Measurements from ENCODE around the gene PHF21B.

PHF21B gene

GRCh38 chr22:44890416-44891292, 119.2 kb downstream of the PHF21B start:
- FAIRE-seq: no peak

DNA sequence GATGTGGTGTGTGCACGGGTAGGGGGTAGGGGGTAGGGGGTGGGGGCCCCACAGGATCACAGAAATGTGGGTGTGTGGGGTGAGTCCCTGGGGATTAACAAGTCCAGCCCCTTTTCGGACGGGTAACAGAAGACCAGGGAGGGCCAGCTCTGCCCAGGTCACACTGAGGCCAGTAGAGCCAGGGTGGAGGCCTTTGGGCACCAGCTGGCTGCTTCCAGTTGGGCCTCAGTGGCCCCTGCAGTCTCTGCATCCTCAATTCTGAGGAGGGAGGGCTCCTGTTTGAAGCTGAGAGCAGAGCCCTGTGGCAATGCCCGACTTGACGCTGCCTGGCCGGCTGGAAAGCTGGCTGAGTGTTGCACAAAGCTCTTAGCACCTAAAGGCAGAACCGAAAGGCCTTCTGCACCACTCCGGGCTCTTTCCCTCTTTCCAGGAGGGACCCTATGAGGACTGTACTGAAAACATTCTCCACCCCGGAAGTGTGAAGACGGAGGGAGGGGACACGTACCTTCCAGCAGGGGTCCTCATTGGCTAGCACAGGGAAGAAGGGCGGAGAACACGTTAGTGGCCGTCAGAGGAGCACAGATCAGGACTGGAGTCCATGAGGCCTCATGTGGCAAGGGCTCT, 120.4 kb downstream of the PHF21B start:
- FAIRE-seq: no peak

DNA sequence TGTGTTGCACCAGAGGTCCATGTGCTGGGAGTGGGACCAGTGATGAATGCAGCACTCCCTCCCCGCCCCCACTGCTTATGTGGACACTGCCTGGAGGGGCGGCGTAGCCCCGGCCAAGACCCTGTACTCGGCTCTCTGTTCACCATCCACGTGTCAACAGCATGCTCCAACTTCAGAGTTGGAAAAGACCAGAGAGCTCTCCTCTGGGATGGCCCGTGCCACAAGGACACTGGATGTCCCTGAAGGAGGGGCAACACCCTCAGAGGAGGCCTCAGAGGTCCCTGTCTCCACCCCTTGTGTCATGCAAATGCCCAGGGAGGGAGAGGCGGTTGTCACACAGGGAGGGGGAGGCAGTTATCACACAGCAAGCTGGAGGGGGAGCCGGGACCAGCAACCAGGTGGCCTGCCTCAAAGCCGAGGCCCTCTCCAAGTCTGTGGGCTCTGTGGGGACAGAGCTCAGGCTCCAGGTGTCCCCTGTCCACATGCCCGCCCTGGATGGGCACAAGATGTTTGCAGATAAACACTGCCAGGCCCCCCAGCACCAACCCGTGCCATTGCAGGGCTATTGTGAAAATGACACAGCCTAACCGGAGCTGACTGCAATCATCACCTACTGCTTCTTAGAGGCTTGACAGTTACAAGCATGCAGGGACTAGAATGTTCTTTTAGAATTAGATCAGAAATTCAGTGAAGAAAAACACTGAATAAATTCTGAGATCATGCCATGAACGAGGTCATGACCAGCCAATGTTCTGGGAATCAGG, 121.1 kb downstream of the PHF21B start:
- no peak for FAIRE-seq

DNA sequence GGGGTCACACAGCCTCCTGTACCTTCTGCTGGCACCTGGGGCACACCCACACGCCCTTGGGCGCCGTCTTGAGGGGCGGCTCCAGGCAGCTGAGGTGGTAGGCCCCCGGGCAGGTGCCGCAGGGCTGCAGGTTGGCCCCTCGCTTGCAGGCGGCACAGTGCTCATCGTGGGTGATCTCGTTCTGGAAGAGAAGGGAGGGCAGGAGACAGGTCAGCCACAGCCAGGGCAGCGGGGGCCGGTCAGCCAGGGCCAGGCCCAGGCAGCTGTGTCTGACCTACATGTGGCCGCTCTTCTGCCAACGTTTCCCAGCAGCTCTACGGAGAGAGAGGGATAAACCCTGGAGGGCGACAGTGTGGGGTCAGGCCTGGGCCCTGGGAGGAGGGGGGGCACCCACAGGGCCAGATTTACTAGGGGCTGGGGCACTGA, 121.9 kb downstream of the PHF21B start:
- no peak for FAIRE-seq

GRCh38 chr22:44885806-44886360, 123.9 kb downstream of the PHF21B start:
- no peak for FAIRE-seq

- FAIRE-seq: no peak
These were observed 124.6 kb downstream of the PHF21B start for GRCh38 chr22:44884968-44885805.

DNA sequence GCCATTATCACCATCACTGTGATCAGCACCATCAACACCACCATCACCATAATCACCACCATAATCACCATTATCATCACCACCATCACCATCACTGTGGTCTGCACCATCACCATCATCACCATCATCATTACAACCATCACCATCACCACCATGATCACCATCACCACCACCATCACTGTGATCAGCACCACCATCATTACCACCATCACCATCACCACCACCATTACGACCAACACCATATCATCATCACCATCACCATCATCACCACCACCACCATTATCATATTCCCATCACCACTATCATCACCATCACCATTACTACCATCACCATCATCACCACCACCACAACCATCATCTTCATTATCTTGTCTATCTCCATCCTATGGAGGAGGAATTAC, 125.2 kb downstream of the PHF21B start:
- no peak for FAIRE-seq

DNA sequence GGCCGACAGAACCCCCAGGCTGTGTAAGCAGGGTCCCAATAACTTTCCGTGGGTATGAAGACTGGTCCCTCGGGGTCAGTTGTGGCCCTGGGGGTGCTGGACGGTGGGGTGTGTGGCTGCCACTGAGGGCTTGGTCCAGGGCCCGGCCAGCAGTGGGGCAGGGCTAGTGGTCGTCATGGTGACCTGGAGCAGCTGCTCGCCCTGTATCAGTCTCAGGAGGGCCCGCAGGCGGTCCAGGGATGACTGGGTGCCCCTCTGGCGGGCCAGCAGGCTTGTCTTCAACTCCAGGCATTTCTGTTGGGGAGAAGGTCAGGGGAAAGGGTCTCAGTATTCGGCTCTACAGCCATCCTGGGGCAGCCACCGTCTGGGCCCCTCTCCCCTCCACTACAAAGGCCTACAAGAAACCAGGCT, 126.8 kb downstream of the PHF21B start:
- no peak for FAIRE-seq

- FAIRE-seq: no peak
These were observed 127.4 kb downstream of the PHF21B start for GRCh38 chr22:44882226-44882905.

DNA sequence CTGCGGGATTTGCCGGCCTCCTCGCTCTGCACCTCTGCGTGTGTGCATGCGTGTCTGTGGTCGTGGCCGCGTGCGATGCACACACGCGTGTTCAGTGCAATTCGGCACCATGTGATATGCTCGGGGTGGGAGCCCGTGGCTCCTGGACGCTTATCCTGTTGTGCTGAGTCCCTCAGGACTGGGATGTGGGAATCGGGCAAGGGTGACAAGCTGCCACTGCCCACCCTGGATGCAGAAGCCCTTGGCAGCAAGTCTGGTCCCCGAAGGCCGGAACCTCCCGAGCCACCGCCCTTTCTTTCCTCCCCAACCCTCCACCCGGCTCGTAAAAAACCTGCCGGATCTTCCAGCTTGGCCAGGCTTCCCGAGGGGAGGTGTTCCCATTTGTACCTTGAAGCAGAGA, 128.2 kb downstream of the PHF21B start:
- FAIRE-seq: no peak

- FAIRE-seq: no peak
These were observed 129.1 kb downstream of the PHF21B start for GRCh38 chr22:44880610-44881290.

- FAIRE-seq: no peak
These were observed 130.5 kb downstream of the PHF21B start for GRCh38 chr22:44879301-44879680.

- no peak for FAIRE-seq
These were observed 131.1 kb downstream of the PHF21B start for GRCh38 chr22:44878483-44879300.

- FAIRE-seq: no peak
These were observed 132.9 kb downstream of the PHF21B start for GRCh38 chr22:44876921-44877320.

DNA sequence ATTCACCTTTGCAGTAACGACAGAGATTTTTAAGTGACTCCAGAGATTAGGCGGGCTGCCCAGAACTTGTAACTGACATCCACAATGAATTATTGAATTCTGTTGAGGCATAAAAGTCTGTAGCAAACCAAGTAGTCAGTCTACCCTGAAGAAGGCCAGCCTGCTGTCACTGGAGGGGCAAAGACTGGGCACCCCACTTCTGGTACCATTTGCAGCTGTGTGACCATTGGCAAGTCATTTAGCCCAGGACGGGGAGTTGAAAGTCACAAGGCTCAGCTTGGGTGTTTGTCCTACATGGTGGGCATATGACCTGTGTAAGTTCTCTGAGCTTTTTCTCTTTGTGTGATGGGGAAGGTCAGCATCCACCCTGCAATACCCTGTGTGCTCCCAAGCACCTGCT, 138.0 kb downstream of the PHF21B start:
- FAIRE-seq: no peak

DNA sequence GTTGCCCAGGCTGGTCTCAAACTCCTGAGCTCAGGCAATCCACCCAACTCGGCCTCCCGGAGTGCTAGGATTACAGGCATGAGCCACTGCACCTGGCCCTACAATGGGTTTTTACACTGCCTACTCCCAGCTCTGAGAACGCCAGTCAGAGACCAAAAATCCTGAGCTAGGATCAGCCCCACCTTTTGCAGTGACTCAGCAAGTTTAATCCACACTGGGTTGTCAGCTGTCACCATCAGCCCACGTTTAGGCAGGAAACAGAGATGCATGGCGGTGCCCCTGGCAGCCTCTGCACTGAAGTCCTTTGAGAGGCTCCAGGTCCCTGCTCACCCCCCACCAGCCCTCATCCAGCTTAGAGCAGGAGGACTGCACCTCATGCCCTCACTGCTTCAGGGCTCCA, 139.8 kb downstream of the PHF21B start:
- no peak for FAIRE-seq

DNA sequence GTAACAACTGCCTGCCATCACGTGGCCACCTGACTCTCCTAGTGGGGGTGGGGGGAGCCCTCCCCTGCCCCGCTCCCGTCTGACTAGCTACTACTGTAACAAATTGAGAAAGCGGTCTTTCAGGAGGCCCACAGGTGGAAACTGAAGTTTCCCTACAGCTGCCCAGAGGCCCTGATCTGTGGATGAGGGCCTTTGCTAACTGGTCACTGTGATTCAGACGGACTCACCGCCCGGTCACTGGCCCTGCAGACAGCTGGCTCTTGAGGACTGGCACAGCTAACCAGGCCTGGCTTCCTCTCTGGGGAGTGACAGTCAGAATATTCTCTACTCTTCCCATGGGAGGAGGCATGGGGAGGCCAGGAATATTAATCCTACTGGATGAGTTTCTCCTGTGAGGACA, 140.6 kb downstream of the PHF21B start:
- FAIRE-seq: no peak

DNA sequence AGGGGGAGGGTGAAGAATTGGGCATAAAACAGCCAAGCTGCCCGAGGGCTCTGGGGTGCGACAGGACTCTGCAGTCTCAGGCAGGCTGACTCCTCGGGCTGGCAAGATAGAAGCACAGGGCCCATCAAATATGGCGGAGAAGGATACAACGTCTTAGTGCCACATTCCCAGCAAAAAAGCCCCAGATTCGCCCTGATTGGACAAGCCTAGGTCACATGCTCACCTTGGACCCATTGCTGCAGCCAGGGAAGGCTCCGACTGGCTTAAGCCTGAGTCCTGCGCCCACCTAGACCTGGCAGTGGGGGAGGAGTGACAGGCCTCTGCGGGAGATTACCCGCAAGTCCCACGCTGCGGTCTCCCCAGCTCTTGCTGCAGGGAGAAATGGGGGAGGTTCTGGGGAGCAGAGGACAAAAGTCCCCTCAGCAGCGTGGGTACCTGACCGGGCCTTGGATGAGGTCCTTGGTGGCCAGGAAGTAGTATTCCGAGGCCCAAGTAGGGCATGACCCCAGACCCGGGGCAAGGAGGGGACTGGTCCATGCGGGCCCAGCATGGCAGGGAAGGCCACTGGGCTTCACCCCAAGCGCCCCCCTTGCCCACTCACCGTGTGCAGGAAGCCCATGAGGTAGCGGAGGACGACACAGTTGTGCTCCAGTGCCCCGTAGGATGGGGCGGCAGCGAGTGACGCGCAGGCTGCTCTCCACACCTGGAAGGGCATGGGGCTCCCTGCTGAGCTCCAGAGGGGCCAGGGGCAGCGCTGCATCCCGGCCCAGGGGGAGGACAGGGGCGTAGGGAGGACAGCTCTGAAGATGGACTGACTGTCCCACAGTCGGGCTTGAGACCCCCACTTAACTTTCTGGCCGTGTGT, 144.4 kb downstream of the PHF21B start:
- FAIRE-seq: no peak

Data from TTC549 (cell line).